Measurements from ENCODE around the gene RNF121. TPM values are rescaled to one million over a fixed set of nuclear protein-coding genes. Genes with fewer than 3 reads are reported as not detected.
"Not testable (repeated sequence)": the region's sequence is repeated elsewhere in the genome, so short reads cannot be mapped to it uniquely, and the experiment has no call there.

The RNF121 gene
- total and polyA plus RNA-seq, 2 of the 4 experiments (the other 2 are of a cell fraction), result 43.4 to 88.7 TPM

GRCh38 chr11:71885806-71886205 lies 43.0 kb upstream of the RNF121 start:
- BruUV-seq (replicated peaks); CTCF ChIA-PET; H2BK15ac ChIP-seq (ENCODE audit: low read depth, low read length); H3K9me3 ChIP-seq (ENCODE audit: control insufficient read depth, insufficient read depth, low read length); H2AK5ac ChIP-seq (ENCODE audit: low read depth, low read length); intact Hi-C loops (cut with micrococcal nuclease); H3K27ac ChIP-seq (ENCODE audit: insufficient read depth, low read length); H3K4me1 ChIP-seq (ENCODE audit: control insufficient read depth, insufficient read depth, low read length); H3K4me2 ChIP-seq (ENCODE audit: low read depth, low read length); H3K36me3 ChIP-seq (ENCODE audit: control insufficient read depth, insufficient read depth, low read length); H3K79me1 ChIP-seq (ENCODE audit: low read depth in 1 of 2, low read length in 2 of 2); H2BK5ac ChIP-seq (ENCODE audit: low read depth, low read length, poor library complexity, severe bottlenecking); H3K9me1 ChIP-seq (ENCODE audit: insufficient read depth, low read length); H3K4ac ChIP-seq (ENCODE audit: low read depth, low read length); H2BK120ac ChIP-seq (ENCODE audit: low read depth, low read length); POLR2A ChIA-PET (ENCODE audit: unreplicated experiment); H4K8ac ChIP-seq (ENCODE audit: low read depth in 2 of 2, low read length in 2 of 2); H2AFZ ChIP-seq (replicated peaks; ENCODE audit: low read length, poor library complexity); DNase-seq; H3K27me3 ChIP-seq (ENCODE audit: control insufficient read depth, insufficient read depth, low read length); H2AK9ac ChIP-seq (replicated peaks; ENCODE audit: low read depth, low read length, poor library complexity); H3K9ac ChIP-seq (ENCODE audit: low read depth, low read length); in situ Hi-C loops (cut with MboI; ENCODE audit: low sequenced_read_pairs); H3K18ac ChIP-seq (ENCODE audit: low read depth, low read length); H4K91ac ChIP-seq (ENCODE audit: insufficient read depth, low read depth, low read length); H3K4me3 ChIP-seq (ENCODE audit: insufficient read depth, low read depth, low read length); ATAC-seq (ENCODE audit: low read depth); H4K20me1 ChIP-seq (ENCODE audit: insufficient read depth, low read length); H2BK20ac ChIP-seq (ENCODE audit: low read depth, low read length); H3K56ac ChIP-seq (ENCODE audit: extremely low read depth, insufficient read depth, low read length); H4K5ac ChIP-seq (ENCODE audit: low read depth, low read length); H3K14ac ChIP-seq (replicated peaks; ENCODE audit: low read depth, low read length); H3K23ac ChIP-seq (ENCODE audit: low read depth, low read length); dilution Hi-C loops (cut with HindIII; ENCODE audit: low sequenced_read_pairs, unreplicated experiment): not testable (repeated sequence)
- no CpG with 5 or more reads among the region's 12 CpGs for WGBS, 2 experiments (ENCODE audit: extremely low coverage in 2 of 2, insufficient read length in 1 of 2)

GRCh38 chr11:71888335-71889010 lies 40.4 kb upstream of the RNF121 start:
- DNase-seq; dilution Hi-C loops (cut with HindIII; ENCODE audit: low sequenced_read_pairs, unreplicated experiment); POLR2A ChIA-PET (ENCODE audit: unreplicated experiment); H3K56ac ChIP-seq (ENCODE audit: extremely low read depth, insufficient read depth, low read length); H2BK15ac ChIP-seq (ENCODE audit: low read depth, low read length); BruUV-seq (replicated peaks); H2AK9ac ChIP-seq (replicated peaks; ENCODE audit: low read depth, low read length, poor library complexity); CTCF ChIA-PET; H3K14ac ChIP-seq (replicated peaks; ENCODE audit: low read depth, low read length); H4K5ac ChIP-seq (ENCODE audit: low read depth, low read length); H4K20me1 ChIP-seq (ENCODE audit: insufficient read depth, low read length); H3K9me1 ChIP-seq (ENCODE audit: insufficient read depth, low read length); H2BK120ac ChIP-seq (ENCODE audit: low read depth, low read length); H3K27ac ChIP-seq (ENCODE audit: insufficient read depth, low read length); H3K27me3 ChIP-seq (ENCODE audit: control insufficient read depth, insufficient read depth, low read length); H4K91ac ChIP-seq (ENCODE audit: insufficient read depth, low read depth, low read length); ATAC-seq (ENCODE audit: low read depth); H3K18ac ChIP-seq (ENCODE audit: low read depth, low read length); H3K9me3 ChIP-seq (ENCODE audit: control insufficient read depth, insufficient read depth, low read length); H2AFZ ChIP-seq (replicated peaks; ENCODE audit: low read length, poor library complexity); H3K4me2 ChIP-seq (ENCODE audit: low read depth, low read length); H2BK5ac ChIP-seq (ENCODE audit: low read depth, low read length, poor library complexity, severe bottlenecking); in situ Hi-C loops (cut with MboI; ENCODE audit: low sequenced_read_pairs); H2AK5ac ChIP-seq (ENCODE audit: low read depth, low read length); H3K4me1 ChIP-seq (ENCODE audit: control insufficient read depth, insufficient read depth, low read length); H3K79me1 ChIP-seq (ENCODE audit: low read depth in 1 of 2, low read length in 2 of 2); H2BK20ac ChIP-seq (ENCODE audit: low read depth, low read length); H4K8ac ChIP-seq (ENCODE audit: low read depth in 2 of 2, low read length in 2 of 2); H3K9ac ChIP-seq (ENCODE audit: low read depth, low read length); H3K23ac ChIP-seq (ENCODE audit: low read depth, low read length); H3K4ac ChIP-seq (ENCODE audit: low read depth, low read length); H3K4me3 ChIP-seq (ENCODE audit: insufficient read depth, low read depth, low read length); intact Hi-C loops (cut with micrococcal nuclease); H3K36me3 ChIP-seq (ENCODE audit: control insufficient read depth, insufficient read depth, low read length): not testable (repeated sequence)
- no CpG with 5 or more reads among the region's 14 CpGs for WGBS, 2 experiments (ENCODE audit: extremely low coverage in 2 of 2, insufficient read length in 1 of 2)
